VCaP (cell line): ENCODE data around the gene KCNK10.

Experiments
- H3K27ac ChIP-seq: fragments of 450-650 bp; 2 replicates; pipeline ENCODE4 v1.5.1; 2017
- TF ChIP-seq, protein P1 (sequence below): fragments of 450-650 bp; conservative IDR thresholded peaks from 2 replicates; pipeline ENCODE4 v1.5.1; 2017; ENCODE audit warnings: mild to moderate bottlenecking, moderate library complexity

The KCNK10 gene, protein sequence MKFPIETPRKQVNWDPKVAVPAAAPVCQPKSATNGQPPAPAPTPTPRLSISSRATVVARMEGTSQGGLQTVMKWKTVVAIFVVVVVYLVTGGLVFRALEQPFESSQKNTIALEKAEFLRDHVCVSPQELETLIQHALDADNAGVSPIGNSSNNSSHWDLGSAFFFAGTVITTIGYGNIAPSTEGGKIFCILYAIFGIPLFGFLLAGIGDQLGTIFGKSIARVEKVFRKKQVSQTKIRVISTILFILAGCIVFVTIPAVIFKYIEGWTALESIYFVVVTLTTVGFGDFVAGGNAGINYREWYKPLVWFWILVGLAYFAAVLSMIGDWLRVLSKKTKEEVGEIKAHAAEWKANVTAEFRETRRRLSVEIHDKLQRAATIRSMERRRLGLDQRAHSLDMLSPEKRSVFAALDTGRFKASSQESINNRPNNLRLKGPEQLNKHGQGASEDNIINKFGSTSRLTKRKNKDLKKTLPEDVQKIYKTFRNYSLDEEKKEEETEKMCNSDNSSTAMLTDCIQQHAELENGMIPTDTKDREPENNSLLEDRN

DNA sequence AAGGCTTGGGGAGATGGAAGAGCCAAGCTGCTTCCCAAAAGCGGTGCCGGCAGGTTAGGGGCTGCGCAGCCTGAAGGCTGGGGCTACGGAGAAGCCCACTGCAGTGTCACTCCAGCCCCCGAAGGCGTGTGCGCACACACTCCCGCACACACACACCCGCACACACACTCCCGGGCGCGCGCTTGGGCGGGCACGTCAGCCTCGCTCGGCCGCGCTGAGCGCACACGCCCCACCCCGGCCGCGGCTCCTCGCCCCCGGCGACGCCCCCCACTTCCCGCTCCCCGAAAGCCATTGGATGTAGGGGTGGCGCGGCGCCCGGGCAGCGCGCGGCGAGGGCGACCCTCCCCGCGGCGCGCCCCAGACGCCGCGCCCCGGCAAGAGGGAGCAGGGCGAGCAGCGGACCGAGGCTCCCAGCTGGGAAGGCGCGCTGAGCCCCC, at the start of gene KCNK10:
Gene KCNK10 (minus strand): TSS at position 184 of the 437 bp plus-strand sequence. CDS start 471 bp downstream, outside the sequence.
- H3K27ac ChIP-seq: no peak within 1 kb of the TSS
- TF ChIP-seq, protein P1, sequence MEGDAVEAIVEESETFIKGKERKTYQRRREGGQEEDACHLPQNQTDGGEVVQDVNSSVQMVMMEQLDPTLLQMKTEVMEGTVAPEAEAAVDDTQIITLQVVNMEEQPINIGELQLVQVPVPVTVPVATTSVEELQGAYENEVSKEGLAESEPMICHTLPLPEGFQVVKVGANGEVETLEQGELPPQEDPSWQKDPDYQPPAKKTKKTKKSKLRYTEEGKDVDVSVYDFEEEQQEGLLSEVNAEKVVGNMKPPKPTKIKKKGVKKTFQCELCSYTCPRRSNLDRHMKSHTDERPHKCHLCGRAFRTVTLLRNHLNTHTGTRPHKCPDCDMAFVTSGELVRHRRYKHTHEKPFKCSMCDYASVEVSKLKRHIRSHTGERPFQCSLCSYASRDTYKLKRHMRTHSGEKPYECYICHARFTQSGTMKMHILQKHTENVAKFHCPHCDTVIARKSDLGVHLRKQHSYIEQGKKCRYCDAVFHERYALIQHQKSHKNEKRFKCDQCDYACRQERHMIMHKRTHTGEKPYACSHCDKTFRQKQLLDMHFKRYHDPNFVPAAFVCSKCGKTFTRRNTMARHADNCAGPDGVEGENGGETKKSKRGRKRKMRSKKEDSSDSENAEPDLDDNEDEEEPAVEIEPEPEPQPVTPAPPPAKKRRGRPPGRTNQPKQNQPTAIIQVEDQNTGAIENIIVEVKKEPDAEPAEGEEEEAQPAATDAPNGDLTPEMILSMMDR: no peak

DNA sequence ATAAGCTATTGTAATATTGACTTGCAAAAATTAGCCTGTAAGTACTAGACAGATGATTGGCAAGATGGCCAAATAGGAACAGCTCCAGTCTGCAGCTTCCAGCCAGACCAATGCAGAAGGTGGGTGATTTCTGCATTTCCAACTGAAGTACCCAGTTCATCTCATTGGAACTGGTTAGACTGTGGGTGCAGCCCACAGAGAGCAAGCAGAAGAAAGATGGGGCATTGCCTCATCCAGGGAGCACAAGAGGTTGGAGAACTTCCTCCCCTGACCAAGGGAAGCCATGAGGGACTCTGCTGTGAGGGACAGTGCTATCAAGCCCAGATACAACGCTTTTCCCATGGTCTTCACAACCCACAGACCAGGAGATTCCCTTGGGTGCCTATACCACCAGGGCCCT, 46.4 kb upstream of the KCNK10 start:
- no peak overlapping the region for H3K27ac ChIP-seq
- TF ChIP-seq, protein P1: no peak

DNA sequence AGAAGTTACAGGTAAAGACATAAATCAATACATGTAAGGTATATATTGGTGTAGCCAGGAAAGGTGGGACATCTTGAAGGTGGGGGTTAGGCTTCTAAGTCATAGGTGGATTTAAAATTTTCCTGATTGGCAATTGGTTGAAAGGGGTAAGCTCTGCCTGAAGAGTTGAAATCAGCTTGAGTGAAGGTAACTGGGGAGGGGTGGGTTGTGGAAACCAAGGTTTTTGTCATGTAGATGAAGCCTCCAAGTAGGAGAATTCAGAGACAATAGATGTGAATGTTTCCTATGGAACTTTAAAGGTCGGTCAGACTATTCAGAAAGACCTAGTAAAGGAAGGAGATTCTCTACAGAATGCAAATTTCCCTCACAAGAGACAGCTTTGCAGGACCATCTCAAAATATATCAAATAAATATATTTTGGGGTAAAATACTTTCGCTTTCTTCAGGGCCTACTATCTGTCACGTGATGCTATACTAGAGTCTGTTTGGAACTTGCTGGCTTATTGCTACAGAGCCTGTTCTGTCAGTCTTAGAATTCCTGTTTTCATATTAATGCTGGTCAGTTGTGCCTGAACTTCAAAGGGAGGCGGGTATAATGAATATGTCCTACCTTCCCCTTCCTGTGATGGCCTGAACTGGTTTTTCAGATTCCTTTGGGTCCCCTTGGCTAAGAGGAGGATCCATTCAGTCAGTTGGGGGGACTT, 41.8 kb upstream of the KCNK10 start:
- no peak overlapping the region for H3K27ac ChIP-seq
- TF ChIP-seq, protein P1: no peak

DNA sequence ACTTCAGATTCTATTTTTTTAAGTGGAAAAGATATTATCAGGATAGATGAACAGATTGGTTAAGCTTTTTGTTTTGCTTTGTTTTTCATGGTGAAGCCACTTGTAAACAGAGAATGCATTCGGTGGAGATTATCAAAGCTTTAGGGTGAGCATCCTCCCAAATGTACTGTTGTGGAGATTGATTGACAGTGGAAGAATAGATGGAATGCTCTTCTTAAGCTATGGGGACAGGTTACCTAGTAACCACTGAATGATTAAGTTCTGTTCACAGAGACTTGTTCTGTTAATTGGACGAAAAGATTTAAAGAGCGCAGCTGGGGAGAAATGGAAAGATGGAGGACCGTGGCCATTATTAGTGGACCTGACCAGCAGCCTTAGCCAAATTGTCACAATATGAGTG, 40.6 kb upstream of the KCNK10 start:
- TF ChIP-seq, protein P1: no peak
- no peak overlapping the region for H3K27ac ChIP-seq

DNA sequence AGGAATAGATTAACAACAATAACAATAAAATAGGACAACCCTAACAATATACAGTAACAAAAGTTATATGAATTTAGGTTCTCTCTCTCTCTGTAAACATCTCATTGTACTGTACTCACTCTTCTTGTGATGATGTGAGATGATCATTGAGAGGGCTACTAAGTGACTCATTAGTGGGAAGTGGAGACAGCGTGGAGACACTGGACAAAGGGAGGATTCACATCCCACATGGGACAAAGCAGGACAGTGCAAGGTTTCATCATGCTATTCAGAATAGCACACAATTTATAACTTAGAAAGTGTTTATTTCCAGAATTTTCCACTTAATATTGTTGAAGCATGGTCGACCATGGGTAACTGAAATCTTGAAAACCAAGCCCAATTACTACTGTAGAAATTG, 36.4 kb upstream of the KCNK10 start:
- H3K27ac ChIP-seq: no peak overlapping the region
- TF ChIP-seq, protein P1: no peak

DNA sequence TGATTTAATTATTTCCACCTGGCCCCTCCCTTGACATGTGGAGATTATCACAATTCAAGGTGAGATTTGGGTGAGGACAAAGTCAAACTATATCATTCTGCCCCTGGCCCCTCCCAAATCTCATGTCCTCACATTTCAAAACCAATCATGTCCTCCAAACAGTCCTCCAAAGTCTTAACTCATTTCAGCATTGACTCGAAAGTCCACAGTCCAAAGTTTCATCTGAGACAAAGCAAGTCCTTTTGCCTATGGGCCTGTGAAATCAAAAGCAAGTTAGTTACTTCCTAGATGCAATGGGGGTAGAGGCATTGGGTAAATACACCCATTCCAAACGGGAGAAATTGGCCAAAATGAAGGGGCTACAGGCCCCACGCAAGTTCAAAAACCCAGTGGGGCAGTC, 31.3 kb upstream of the KCNK10 start:
- TF ChIP-seq, protein P1: no peak
- H3K27ac ChIP-seq: no peak overlapping the region

DNA sequence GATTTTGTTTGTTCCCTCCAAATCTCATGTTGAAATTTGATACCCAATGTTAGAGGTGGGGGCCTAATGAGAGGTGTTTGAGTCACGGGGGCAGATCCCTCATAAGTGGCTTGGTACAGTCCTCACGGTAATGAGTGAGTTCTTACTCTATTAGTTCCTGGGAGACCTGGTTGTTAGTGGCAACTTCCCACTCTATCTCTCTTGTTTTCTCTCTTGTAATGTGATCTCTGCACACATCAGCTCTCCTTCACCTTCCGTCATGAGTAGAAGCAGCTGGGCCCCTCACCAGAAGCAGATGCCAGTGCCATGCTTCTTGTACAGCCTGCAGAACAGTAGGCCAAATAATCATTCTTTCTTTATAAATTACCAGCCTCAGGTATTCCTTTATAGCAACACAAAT, 29.6 kb upstream of the KCNK10 start:
- TF ChIP-seq, protein P1: no peak
- H3K27ac ChIP-seq: no peak overlapping the region
